NB4 (cell line): Measurements from ENCODE around the gene IL3RA.
"Not testable (repeated sequence)": the region's sequence is repeated elsewhere in the genome, so short reads cannot be mapped to it uniquely, and the experiment has no call there.

Experiments used
- DNase-seq: peaks from one replicate; pipeline ENCODE4 v3.0.0; 2010; ENCODE audit warnings: low read depth
- H3K4me3 ChIP-seq: one replicate; pipeline ENCODE4 v1.5.1; 2011; ENCODE audit warnings: mild to moderate bottlenecking, low read depth, low read length, moderate library complexity
- CTCF ChIP-seq: IDR thresholded peaks from one replicate; pipeline ENCODE4 v1.5.1; 2012; ENCODE audit warnings: low read depth, low read length
- MAX ChIP-seq: IDR thresholded peaks from 2 replicates; pipeline ENCODE4 v1.6.1; 2011; ENCODE audit warnings: low read depth, low read length
- MYC ChIP-seq: IDR thresholded peaks from 2 replicates; pipeline ENCODE4 v1.6.1; 2011; ENCODE audit warnings: low read depth, low read length
- POLR2A ChIP-seq: IDR thresholded peaks from 2 replicates; pipeline ENCODE4 v1.6.1; 2011; ENCODE audit warnings: mild to moderate bottlenecking; ENCODE audit not compliant: insufficient read length; ENCODE audit errors: extremely low read depth

The IL3RA gene

GRCh38 chrX:1336331-1336943 is at the start of gene IL3RA:
Gene IL3RA, plus strand, starts transcription at chrX:1336785. Its CDS starts 4,981 bp downstream, at chrX:1341766.
- TF ChIP-seq POLR2A: peak; percentile 21
- TF ChIP-seq MYC: no peak
- peak; percentile 92 for DNase-seq
- H3K4me3 ChIP-seq: peak within 1 kb of the TSS; percentile 72

GRCh38 chrX:1289535-1289934 is 47.0 kb upstream of the IL3RA start:
- DNase-seq: no peak
- no peak for TF ChIP-seq POLR2A
- no peak for TF ChIP-seq MYC
- no peak for TF ChIP-seq MAX
- TF ChIP-seq CTCF: no peak
- no peak overlapping the region for H3K4me3 ChIP-seq

GRCh38 chrX:1291110-1291740 is 45.4 kb upstream of the IL3RA start:
- no peak for TF ChIP-seq POLR2A
- no peak for TF ChIP-seq MYC
- TF ChIP-seq CTCF: no peak
- TF ChIP-seq MAX: no peak
- H3K4me3 ChIP-seq: no peak overlapping the region
- DNase-seq: no peak

GRCh38 chrX:1292575-1293290 is 43.9 kb upstream of the IL3RA start:
- peak; percentile 21; the same call in 1 of the 2 replicates for TF ChIP-seq MAX
- no peak for TF ChIP-seq MYC
- no peak overlapping the region for H3K4me3 ChIP-seq
- DNase-seq: peak; percentile 82

GRCh38 chrX:1294301-1295067 is 42.1 kb upstream of the IL3RA start:
- TF ChIP-seq MYC (no peak), POLR2A (no peak), MAX (no peak), CTCF (no peak)
- H3K4me3 ChIP-seq: no peak overlapping the region
- no peak for DNase-seq

- no peak for DNase-seq
- TF ChIP-seq POLR2A (no peak), MYC (no peak)
- no peak overlapping the region for H3K4me3 ChIP-seq
Observed at GRCh38 chrX:1295550-1295949, 41.0 kb upstream of the IL3RA start.

GRCh38 chrX:1297591-1297990 is 39.0 kb upstream of the IL3RA start:
- DNase-seq, H3K4me3 ChIP-seq: not testable (repeated sequence)
